Transverse colon (tissue), 4 donors: ENCODE data around the gene TANGO6.

Source experiments
- POLR2AphosphoS5 ChIP-seq, 3 donors: sonication (generic); formaldehyde crosslinking; IDR thresholded peaks; one replicate each; pipeline ENCODE4 v1.6.1; 2016; ENCODE audit warnings: antibody characterized with exemption in 3 of 3
- TF ChIP-seq, protein P1 (sequence below), 5 experiments: fragments of 200-600 bp in 3 of 5; fragments of 450-650 bp in 2 of 5; sonication (generic) in 3 of 5; IDR thresholded peaks; 1 replicate in 2 of 5; 2 replicates in 3 of 5; pipeline ENCODE4 v1.5.1; 2016 to 2017; ENCODE audit warnings: antibody characterized with exemption in 5 of 5, inconsistent platforms in 3 of 5, mild to moderate bottlenecking in 2 of 5, moderate library complexity in 1 of 5

DNA sequence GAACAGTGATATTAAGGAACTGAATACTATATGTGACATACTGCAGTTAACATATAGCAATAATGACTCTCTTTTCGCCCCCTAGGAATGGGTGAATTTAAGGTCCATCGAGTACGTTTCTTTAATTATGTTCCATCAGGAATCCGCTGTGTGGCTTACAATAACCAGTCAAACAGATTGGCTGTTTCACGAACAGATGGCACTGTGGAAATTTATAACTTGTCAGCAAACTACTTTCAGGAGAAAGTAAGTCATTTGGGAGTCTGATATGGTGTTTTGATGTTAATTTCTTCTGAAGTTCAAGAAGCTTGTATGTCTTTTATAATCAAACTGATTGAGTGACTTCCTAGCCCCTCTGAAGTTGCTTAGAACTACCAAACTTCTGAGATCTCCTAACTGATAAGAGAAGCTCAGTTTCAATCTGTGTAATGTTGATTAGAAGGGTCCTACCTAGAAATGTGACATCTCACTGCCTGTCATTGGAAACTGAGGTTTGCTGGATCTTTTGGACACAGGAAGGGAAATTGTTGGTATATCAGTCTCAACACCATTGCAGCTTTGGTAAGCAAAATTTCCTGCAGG, 290.1 kb downstream of the TANGO6 start:
- TF ChIP-seq POLR2AphosphoS5 (IDR thresholded peaks at IDR 0.05) = no peak
- TF ChIP-seq, protein P1, sequence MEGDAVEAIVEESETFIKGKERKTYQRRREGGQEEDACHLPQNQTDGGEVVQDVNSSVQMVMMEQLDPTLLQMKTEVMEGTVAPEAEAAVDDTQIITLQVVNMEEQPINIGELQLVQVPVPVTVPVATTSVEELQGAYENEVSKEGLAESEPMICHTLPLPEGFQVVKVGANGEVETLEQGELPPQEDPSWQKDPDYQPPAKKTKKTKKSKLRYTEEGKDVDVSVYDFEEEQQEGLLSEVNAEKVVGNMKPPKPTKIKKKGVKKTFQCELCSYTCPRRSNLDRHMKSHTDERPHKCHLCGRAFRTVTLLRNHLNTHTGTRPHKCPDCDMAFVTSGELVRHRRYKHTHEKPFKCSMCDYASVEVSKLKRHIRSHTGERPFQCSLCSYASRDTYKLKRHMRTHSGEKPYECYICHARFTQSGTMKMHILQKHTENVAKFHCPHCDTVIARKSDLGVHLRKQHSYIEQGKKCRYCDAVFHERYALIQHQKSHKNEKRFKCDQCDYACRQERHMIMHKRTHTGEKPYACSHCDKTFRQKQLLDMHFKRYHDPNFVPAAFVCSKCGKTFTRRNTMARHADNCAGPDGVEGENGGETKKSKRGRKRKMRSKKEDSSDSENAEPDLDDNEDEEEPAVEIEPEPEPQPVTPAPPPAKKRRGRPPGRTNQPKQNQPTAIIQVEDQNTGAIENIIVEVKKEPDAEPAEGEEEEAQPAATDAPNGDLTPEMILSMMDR (IDR thresholded peaks at IDR 0.05) = no peak
